Body of pancreas (tissue), 4 donors: ENCODE results near the gene LTBP1.

Experiments
- CTCF ChIP-seq, 7 experiments: fragments of 450-650 bp in 4 of 7; fragments of 200-600 bp in 3 of 7; sonication (generic) in 3 of 7; IDR thresholded peaks; one replicate each; pipeline ENCODE4 v1.5.1; 2016 to 2019; ENCODE audit warnings: antibody characterized with exemption in 7 of 7
- POLR2A ChIP-seq, 3 donors: fragments of 450-650 bp; IDR thresholded peaks; one replicate each; pipeline ENCODE4 v1.6.1; 2016; ENCODE audit warnings: antibody characterized with exemption in 3 of 3, mild to moderate bottlenecking in 2 of 3

GRCh38 chr2:33011373-33011772, 64.6 kb downstream of the LTBP1 start:
- no peak for TF ChIP-seq CTCF (IDR thresholded peaks at IDR 0.05)
- no peak for TF ChIP-seq POLR2A (IDR thresholded peaks at IDR 0.05)
